HepG2 (cell line): ENCODE data around the gene SLFNL1. TPM values are rescaled to one million over a fixed set of nuclear protein-coding genes. Genes with fewer than 3 reads are reported as not detected.

ENCODE experiments used
- ATAC-seq: fragments of 200-7000 bp; cut with Tn5 transposase; 3 replicates; pipeline ENCODE4 v1.9.1; 2020; ENCODE audit warnings: mild to moderate bottlenecking, moderate library complexity
- BruUV-seq: library from RNA; stranded (reverse); fragments of 400-500 nt; replicated peaks from 2 replicates; lab custom pipeline; 2021; lab: Mats Ljungman, UMichigan
- CTCF ChIA-PET: fragments of 300-600 bp; formaldehyde crosslinking; extraction: SDS; loops from one replicate; lab custom pipeline; 2021; ENCODE audit warnings: low total read pairs, inconsistent platforms, low intra/inter-chr PET ratio; lab: Yijun Ruan, JAX
- POLR2A ChIA-PET: fragments of 350-600 bp; sonication (Branson Sonifier 250); formaldehyde crosslinking; loops from one replicate; lab custom pipeline; 2020; ENCODE audit warnings: antibody characterized with exemption, inconsistent platforms; lab: Yijun Ruan, JAX
- DNase-seq: peaks from one replicate; pipeline ENCODE4 v3.0.0-alpha.2; 2015; ENCODE audit warnings: low spot score
- FAIRE-seq: peaks from 3 replicates; lab custom pipeline; 2011; peaks lifted over from hg19 to GRCh38; lab: Jason Lieb, UNC
- H2AFZ ChIP-seq: one replicate; pipeline ENCODE4 v1.6.1; 2011; ENCODE audit warnings: low read length, inconsistent platforms
- H3K27ac ChIP-seq: fragments of 300-600 bp; 3 replicates; pipeline ENCODE4 v1.8.0; 2011; ENCODE audit warnings: mixed run types, mild to moderate bottlenecking, mixed read lengths, low read length, inconsistent platforms; ENCODE audit not compliant: insufficient read depth; ENCODE audit errors: extremely low read length
- H3K27me3 ChIP-seq, 2 experiments: fragments of 200-600 bp in 1 of 2; 2 replicates in 1 of 2; 3 replicates in 1 of 2; pipeline versions ENCODE4 v1.6.0 to v1.8.0; 2011; ENCODE audit warnings: low read length in 2 of 2, mild to moderate bottlenecking in 2 of 2, moderate library complexity in 2 of 2, inconsistent platforms in 1 of 2; ENCODE audit not compliant: insufficient read depth in 2 of 2, control insufficient read depth in 1 of 2
- H3K36me3 ChIP-seq, 2 experiments: fragments of 200-600 bp in 1 of 2; replicated peaks in 1 of 2; 2 replicates in 1 of 2; 3 replicates in 1 of 2; pipeline versions ENCODE4 v1.5.1 to v1.8.0; 2011; ENCODE audit warnings: low read length in 2 of 2, inconsistent platforms in 1 of 2; ENCODE audit not compliant: insufficient read depth in 2 of 2, control insufficient read depth in 1 of 2
- H3K4me1 ChIP-seq: 2 replicates; pipeline ENCODE4 v1.5.1; 2012; ENCODE audit warnings: low read length, inconsistent platforms; ENCODE audit not compliant: insufficient read depth
- H3K4me2 ChIP-seq: 2 replicates; pipeline ENCODE4 v1.6.0; 2011; ENCODE audit warnings: low read depth, low read length, inconsistent platforms
- H3K4me3 ChIP-seq, 3 experiments: fragments of 200-600 bp in 1 of 3; sonication (generic), shearing (Covaris generic) in 1 of 3; replicated peaks in 1 of 3; 2 replicates each; pipeline ENCODE4 v1.5.1; 2011 to 2016; ENCODE audit warnings: low read length in 3 of 3, inconsistent platforms in 2 of 3, low read depth in 2 of 3, mild to moderate bottlenecking in 2 of 3, control low read depth in 1 of 3, mixed read lengths in 1 of 3; ENCODE audit not compliant: insufficient read depth in 1 of 3
- H3K79me2 ChIP-seq: one replicate; pipeline ENCODE4 v1.6.1; 2011; ENCODE audit warnings: low read length, inconsistent platforms; ENCODE audit not compliant: insufficient read depth
- H3K9ac ChIP-seq: 2 replicates; pipeline ENCODE4 v1.6.0; 2011; ENCODE audit warnings: mild to moderate bottlenecking, low read depth, low read length, inconsistent platforms; ENCODE audit not compliant: insufficient read depth
- H3K9me3 ChIP-seq: 2 replicates; pipeline ENCODE4 v1.5.1; 2012; ENCODE audit warnings: mild to moderate bottlenecking, low read length
- H4K20me1 ChIP-seq: 2 replicates; pipeline ENCODE4 v1.6.0; 2011; ENCODE audit warnings: inconsistent platforms, mild to moderate bottlenecking, low read length, moderate library complexity; ENCODE audit not compliant: insufficient read depth
- ETV5 ChIP-seq: IDR thresholded peaks from 2 replicates; pipeline ENCODE4 v1.6.1; 2018; ENCODE audit warnings: missing biosample characterization, missing genetic modification reagents, inconsistent platforms, borderline replicate concordance
- MTA1 ChIP-seq: sonication (generic); formaldehyde crosslinking; IDR thresholded peaks from 2 replicates; pipeline ENCODE4 v1.4.0; 2020; ENCODE audit warnings: missing genetic modification reagents, mild to moderate bottlenecking, borderline replicate concordance
- NFE2L1 ChIP-seq: sonication (generic); formaldehyde crosslinking; IDR thresholded peaks from 2 replicates; pipeline ENCODE4 v1.4.0; 2020; ENCODE audit warnings: missing genetic modification reagents, mild to moderate bottlenecking, borderline replicate concordance
- SOX13 ChIP-seq, 3 experiments: fragments of 450-650 bp in 1 of 3; sonication (generic) in 1 of 3; formaldehyde crosslinking in 1 of 3; IDR thresholded peaks in 2 of 3; conservative IDR thresholded peaks in 1 of 3; 2 replicates each; pipeline versions ENCODE4 v1.5.0 to v1.6.1; 2016 to 2020; ENCODE audit warnings: antibody characterized with exemption in 1 of 3, mild to moderate bottlenecking in 1 of 3, missing compliant biosample characterization in 1 of 3, missing genetic modification reagents in 1 of 3, moderate library complexity in 1 of 3
- SUZ12 ChIP-seq: fragments of 150-350 bp; IDR thresholded peaks from 2 replicates; pipeline ENCODE4 v1.6.1; 2014; ENCODE audit warnings: low read depth, low read length
- ZNF263 ChIP-seq: sonication (generic); formaldehyde crosslinking; IDR thresholded peaks from 2 replicates; pipeline ENCODE4 v1.4.0; 2020; ENCODE audit warnings: missing genetic modification reagents
- ZNF274 ChIP-seq: sonication (generic); formaldehyde crosslinking; IDR thresholded peaks from 2 replicates; pipeline ENCODE4 v1.5.1; 2020; ENCODE audit warnings: mild to moderate bottlenecking, missing genetic modification reagents
- ZNF430 ChIP-seq: sonication (generic); formaldehyde crosslinking; IDR thresholded peaks from 2 replicates; pipeline ENCODE4 v1.9.0; 2021; ENCODE audit warnings: mild to moderate bottlenecking, missing genetic modification reagents
- ZNF891 ChIP-seq: sonication (generic); formaldehyde crosslinking; IDR thresholded peaks from 2 replicates; pipeline ENCODE4 v1.5.0; 2020; ENCODE audit warnings: mild to moderate bottlenecking, missing genetic modification reagents
- WGBS: methylation state at CpG from one replicate; pipeline ENCODE4 v1.1.6; 2017; ENCODE audit warnings: low lambda C conversion rate; 5-methylcytosine and 5-hydroxymethylcytosine counted together
- in situ Hi-C: cut with HindIII; loops from 2 replicates; pipeline ENCODE4 v1.10.0; 2017; ENCODE audit warnings: low pct_unique_long_range_greater_than_20kb; ENCODE audit not compliant: extremely low pct_ligation_motif_present
- intact Hi-C: fragments of 100-400 bp; cut with micrococcal nuclease; formaldehyde crosslinking; loops from one replicate; pipeline ENCODE4 v1.10.0; 2022; ENCODE audit not compliant: unreplicated experiment
- polyA plus RNA-seq, 8 experiments: library from polyadenylated mRNA; depleted of rRNA in 3 of 8; stranded (reverse) in 7 of 8; unstranded in 1 of 8; fragments of >200 nt; fragmentation: Illumina TruSeq in 4 of 8; extraction: Trizol in 4 of 8; gene quantifications; 2 replicates each; pipeline versions ENCODE4 v1.2.1 to v1.2.3, GENCODE V29; 2011 to 2016; ENCODE audit warnings: low read depth in 4 of 8, missing spikeins in 1 of 8, mixed read lengths in 1 of 8; ENCODE audit not compliant: insufficient read depth in 1 of 8
- total RNA-seq, 5 experiments: library from RNA; depleted of rRNA; stranded (reverse); fragments of >200 nt; fragmentation: Illumina TruSeq; extraction: Trizol; gene quantifications; 2 replicates each; pipeline ENCODE4 v1.2.3, GENCODE V29; 2016; ENCODE audit warnings: low read depth in 1 of 5
- TF ChIP-seq, protein P1 (sequence below): sonication (generic); formaldehyde crosslinking; IDR thresholded peaks from 2 replicates; pipeline ENCODE4 v1.4.0; 2020; ENCODE audit warnings: missing genetic modification reagents
- TF ChIP-seq, protein P2 (sequence below): sonication (generic); formaldehyde crosslinking; IDR thresholded peaks from 2 replicates; pipeline ENCODE4 v1.5.1; 2020; ENCODE audit warnings: mild to moderate bottlenecking, missing genetic modification reagents, moderate library complexity
- TF ChIP-seq, protein P3 (sequence below): sonication (generic); formaldehyde crosslinking; IDR thresholded peaks from 2 replicates; pipeline ENCODE4 v1.5.0; 2020; ENCODE audit warnings: missing genetic modification reagents
- TF ChIP-seq, protein P4 (sequence below): sonication (generic); formaldehyde crosslinking; conservative IDR thresholded peaks from 2 replicates; pipeline ENCODE4 v1.8.1; 2023; ENCODE audit warnings: missing genetic modification reagents
- TF ChIP-seq, protein P5 (sequence below): sonication (generic); formaldehyde crosslinking; IDR thresholded peaks from 2 replicates; pipeline ENCODE4 v1.4.0; 2020; ENCODE audit warnings: missing genetic modification reagents, borderline replicate concordance

Gene SLFNL1
- total and polyA plus RNA-seq, 2 of the 13 experiments (the other 11 are each of a cell fraction or from before 2014, with no cell fraction given), result 0.07 to 0.20 TPM

DNA sequence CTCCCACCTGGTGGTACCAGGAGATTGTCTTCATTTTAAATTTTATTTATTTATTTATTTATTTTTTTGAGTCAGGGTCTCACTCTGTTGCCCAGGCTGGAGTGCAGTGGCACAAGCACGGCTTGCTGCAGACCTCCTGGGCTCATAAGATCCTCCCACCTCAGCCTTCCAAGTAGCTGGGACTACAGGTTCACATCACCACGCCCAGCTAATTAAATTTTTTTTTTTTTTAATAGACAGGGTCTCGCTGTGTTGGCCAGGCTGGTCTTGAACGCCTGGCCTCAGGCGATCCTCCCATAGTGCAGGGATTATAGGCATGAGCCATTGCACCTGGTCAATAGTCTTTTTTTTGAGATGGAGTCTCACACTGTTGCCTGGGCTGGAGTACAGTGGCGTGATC, 8.5 kb downstream of the SLFNL1 start (continued):
- TF ChIP-seq SOX13 (IDR thresholded peaks at IDR 0.05) (no peak), SOX13 (CRISPR knock-in tag; conservative IDR thresholded peaks at IDR 0.05 in 1 of 2, IDR thresholded peaks at IDR 0.05 in 1 of 2) (no peak), ZNF263 (CRISPR knock-in tag) (no peak), ETV5 (CRISPR knock-in tag) (no peak)
- TF ChIP-seq, protein P1, sequence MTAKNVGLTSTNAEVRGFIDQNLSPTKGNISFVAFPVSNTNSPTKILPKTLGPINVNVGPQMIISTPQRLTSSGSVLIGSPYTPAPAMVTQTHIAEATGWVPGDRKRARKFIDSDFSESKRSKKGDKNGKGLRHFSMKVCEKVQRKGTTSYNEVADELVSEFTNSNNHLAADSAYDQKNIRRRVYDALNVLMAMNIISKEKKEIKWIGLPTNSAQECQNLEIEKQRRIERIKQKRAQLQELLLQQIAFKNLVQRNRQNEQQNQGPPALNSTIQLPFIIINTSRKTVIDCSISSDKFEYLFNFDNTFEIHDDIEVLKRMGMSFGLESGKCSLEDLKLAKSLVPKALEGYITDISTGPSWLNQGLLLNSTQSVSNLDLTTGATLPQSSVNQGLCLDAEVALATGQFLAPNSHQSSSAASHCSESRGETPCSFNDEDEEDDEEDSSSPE (CRISPR knock-in tag), result no peak
- TF ChIP-seq, protein P2, sequence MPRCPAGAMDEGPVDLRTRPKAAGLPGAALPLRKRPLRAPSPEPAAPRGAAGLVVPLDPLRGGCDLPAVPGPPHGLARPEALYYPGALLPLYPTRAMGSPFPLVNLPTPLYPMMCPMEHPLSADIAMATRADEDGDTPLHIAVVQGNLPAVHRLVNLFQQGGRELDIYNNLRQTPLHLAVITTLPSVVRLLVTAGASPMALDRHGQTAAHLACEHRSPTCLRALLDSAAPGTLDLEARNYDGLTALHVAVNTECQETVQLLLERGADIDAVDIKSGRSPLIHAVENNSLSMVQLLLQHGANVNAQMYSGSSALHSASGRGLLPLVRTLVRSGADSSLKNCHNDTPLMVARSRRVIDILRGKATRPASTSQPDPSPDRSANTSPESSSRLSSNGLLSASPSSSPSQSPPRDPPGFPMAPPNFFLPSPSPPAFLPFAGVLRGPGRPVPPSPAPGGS, result no peak

DNA sequence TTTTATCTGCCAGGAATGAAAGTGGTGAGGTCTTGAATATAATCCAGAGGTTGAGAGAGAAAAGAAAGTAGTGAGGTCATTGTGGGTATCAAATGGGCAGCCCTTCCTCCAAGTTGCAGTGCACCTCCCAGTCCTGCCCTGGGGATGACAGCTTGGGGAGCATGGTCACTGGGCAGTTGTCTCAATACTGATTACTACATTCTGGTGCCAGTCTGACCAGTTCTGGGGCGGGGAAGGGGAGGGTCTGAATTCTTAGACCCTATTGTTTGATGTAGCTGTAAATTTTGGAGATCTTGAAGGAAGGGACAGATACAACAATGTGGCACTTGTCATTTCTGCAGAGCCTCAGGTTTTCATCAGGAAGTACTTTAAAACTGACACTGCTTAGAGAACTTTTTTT, 11.2 kb downstream of the SLFNL1 start:
- ATAC-seq, result no peak
- intact Hi-C loops (no loop called here), in situ Hi-C loops (no loop called here)
- BruUV-seq, result no TSS peak
- POLR2A ChIA-PET, result no interaction called here
- Histone ChIP-seq H3K4me1 (no peaks in the 10 kb centered on the region), H3K4me2 (no peak overlapping the region), H3K9me3 (no peaks in the 10 kb centered on the region), H3K27ac (no peak overlapping the region), H3K36me3 (peaks cover 32 to 85% of the 10 kb centered on the region in 2 experiments), H3K4me3 (no peak overlapping the region), H4K20me1 (no peaks in the 10 kb centered on the region), H3K27me3 (no peaks in the 10 kb centered on the region), H3K79me2 (no peaks in the 10 kb centered on the region), H2AFZ (no peak overlapping the region), H3K9ac (no peak overlapping the region)
- CTCF ChIA-PET, result no interaction called here
- DNase-seq, result no peak
- FAIRE-seq, result no peak
- WGBS, result 100% methylated on average over 1 of the region's 1 CpG
- TF ChIP-seq NFE2L1 (CRISPR knock-in tag), result no peak
- no peak for TF ChIP-seq ZNF274
- TF ChIP-seq, protein P3, sequence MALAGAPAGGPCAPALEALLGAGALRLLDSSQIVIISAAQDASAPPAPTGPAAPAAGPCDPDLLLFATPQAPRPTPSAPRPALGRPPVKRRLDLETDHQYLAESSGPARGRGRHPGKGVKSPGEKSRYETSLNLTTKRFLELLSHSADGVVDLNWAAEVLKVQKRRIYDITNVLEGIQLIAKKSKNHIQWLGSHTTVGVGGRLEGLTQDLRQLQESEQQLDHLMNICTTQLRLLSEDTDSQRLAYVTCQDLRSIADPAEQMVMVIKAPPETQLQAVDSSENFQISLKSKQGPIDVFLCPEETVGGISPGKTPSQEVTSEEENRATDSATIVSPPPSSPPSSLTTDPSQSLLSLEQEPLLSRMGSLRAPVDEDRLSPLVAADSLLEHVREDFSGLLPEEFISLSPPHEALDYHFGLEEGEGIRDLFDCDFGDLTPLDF (CRISPR knock-in tag), result no peak
- TF ChIP-seq, protein P4, sequence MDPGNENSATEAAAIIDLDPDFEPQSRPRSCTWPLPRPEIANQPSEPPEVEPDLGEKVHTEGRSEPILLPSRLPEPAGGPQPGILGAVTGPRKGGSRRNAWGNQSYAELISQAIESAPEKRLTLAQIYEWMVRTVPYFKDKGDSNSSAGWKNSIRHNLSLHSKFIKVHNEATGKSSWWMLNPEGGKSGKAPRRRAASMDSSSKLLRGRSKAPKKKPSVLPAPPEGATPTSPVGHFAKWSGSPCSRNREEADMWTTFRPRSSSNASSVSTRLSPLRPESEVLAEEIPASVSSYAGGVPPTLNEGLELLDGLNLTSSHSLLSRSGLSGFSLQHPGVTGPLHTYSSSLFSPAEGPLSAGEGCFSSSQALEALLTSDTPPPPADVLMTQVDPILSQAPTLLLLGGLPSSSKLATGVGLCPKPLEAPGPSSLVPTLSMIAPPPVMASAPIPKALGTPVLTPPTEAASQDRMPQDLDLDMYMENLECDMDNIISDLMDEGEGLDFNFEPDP (CRISPR knock-in tag), result no peak
- TF ChIP-seq, protein P5, sequence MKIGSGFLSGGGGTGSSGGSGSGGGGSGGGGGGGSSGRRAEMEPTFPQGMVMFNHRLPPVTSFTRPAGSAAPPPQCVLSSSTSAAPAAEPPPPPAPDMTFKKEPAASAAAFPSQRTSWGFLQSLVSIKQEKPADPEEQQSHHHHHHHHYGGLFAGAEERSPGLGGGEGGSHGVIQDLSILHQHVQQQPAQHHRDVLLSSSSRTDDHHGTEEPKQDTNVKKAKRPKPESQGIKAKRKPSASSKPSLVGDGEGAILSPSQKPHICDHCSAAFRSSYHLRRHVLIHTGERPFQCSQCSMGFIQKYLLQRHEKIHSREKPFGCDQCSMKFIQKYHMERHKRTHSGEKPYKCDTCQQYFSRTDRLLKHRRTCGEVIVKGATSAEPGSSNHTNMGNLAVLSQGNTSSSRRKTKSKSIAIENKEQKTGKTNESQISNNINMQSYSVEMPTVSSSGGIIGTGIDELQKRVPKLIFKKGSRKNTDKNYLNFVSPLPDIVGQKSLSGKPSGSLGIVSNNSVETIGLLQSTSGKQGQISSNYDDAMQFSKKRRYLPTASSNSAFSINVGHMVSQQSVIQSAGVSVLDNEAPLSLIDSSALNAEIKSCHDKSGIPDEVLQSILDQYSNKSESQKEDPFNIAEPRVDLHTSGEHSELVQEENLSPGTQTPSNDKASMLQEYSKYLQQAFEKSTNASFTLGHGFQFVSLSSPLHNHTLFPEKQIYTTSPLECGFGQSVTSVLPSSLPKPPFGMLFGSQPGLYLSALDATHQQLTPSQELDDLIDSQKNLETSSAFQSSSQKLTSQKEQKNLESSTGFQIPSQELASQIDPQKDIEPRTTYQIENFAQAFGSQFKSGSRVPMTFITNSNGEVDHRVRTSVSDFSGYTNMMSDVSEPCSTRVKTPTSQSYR (CRISPR knock-in tag), result no peak
- no peak for TF ChIP-seq MTA1
- no peak for TF ChIP-seq ZNF891 (CRISPR knock-in tag)
- no peak for TF ChIP-seq ZNF430
- no peak for TF ChIP-seq SUZ12
